Osteocyte (in vitro differentiated cells): ENCODE results near the gene TRIO. TPM values are rescaled to one million over a fixed set of nuclear protein-coding genes. Genes with fewer than 3 reads are reported as not detected.

Experiments used
- DNase-seq: peaks from one replicate; pipeline ENCODE4 v3.0.0; 2021; ENCODE audit warnings: mixed read lengths; ENCODE audit not compliant: unreplicated experiment; ENCODE audit errors: extremely low spot score
- H3K27ac Mint-ChIP-seq: one replicate; pipeline ENCODE4 v1.8.0; 2021; ENCODE audit warnings: mild to moderate bottlenecking, mixed read lengths; ENCODE audit not compliant: unreplicated experiment
- H3K27me3 Mint-ChIP-seq: one replicate; pipeline ENCODE4 v1.8.0; 2021; ENCODE audit warnings: mixed read lengths; ENCODE audit not compliant: unreplicated experiment
- H3K36me3 Mint-ChIP-seq: one replicate; pipeline ENCODE4 v1.8.0; 2021; ENCODE audit warnings: mixed read lengths; ENCODE audit not compliant: unreplicated experiment
- H3K4me1 Mint-ChIP-seq: one replicate; pipeline ENCODE4 v1.8.0; 2021; ENCODE audit warnings: mixed read lengths; ENCODE audit not compliant: unreplicated experiment
- H3K4me3 Mint-ChIP-seq: one replicate; pipeline ENCODE4 v1.8.0; 2021; ENCODE audit warnings: mild to moderate bottlenecking, moderate library complexity, mixed read lengths; ENCODE audit not compliant: unreplicated experiment
- H3K9me3 Mint-ChIP-seq: one replicate; pipeline ENCODE4 v1.8.0; 2021; ENCODE audit warnings: mixed read lengths; ENCODE audit not compliant: unreplicated experiment
- total RNA-seq: library from RNA; stranded (reverse); gene quantifications from 2 replicates; pipeline ENCODE4 v1.2.1, GENCODE V29; 2021
- TF ChIP-seq, protein P1 (sequence below): fragments of 200-600 bp; sonication (generic); IDR thresholded peaks from 2 replicates; pipeline ENCODE4 v1.5.0; 2021; ENCODE audit warnings: antibody characterized with exemption, mild to moderate bottlenecking, moderate library complexity

Gene TRIO
- total RNA-seq, 1 donor from 2014 or later = 336 TPM

GRCh38 chr5:14503681-14504331 lies 360.7 kb downstream of the TRIO start:
- H3K9me3 Mint-ChIP-seq = no peaks in the 10 kb centered on the region
- TF ChIP-seq, protein P1, sequence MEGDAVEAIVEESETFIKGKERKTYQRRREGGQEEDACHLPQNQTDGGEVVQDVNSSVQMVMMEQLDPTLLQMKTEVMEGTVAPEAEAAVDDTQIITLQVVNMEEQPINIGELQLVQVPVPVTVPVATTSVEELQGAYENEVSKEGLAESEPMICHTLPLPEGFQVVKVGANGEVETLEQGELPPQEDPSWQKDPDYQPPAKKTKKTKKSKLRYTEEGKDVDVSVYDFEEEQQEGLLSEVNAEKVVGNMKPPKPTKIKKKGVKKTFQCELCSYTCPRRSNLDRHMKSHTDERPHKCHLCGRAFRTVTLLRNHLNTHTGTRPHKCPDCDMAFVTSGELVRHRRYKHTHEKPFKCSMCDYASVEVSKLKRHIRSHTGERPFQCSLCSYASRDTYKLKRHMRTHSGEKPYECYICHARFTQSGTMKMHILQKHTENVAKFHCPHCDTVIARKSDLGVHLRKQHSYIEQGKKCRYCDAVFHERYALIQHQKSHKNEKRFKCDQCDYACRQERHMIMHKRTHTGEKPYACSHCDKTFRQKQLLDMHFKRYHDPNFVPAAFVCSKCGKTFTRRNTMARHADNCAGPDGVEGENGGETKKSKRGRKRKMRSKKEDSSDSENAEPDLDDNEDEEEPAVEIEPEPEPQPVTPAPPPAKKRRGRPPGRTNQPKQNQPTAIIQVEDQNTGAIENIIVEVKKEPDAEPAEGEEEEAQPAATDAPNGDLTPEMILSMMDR = no peak
- no peak overlapping the region for H3K27ac Mint-ChIP-seq
- peaks cover 48% of the 10 kb centered on the region for H3K36me3 Mint-ChIP-seq
- no peak for DNase-seq
- H3K27me3 Mint-ChIP-seq = no peaks in the 10 kb centered on the region
- no peaks in the 10 kb centered on the region for H3K4me1 Mint-ChIP-seq
- H3K4me3 Mint-ChIP-seq = no peak overlapping the region

DNA sequence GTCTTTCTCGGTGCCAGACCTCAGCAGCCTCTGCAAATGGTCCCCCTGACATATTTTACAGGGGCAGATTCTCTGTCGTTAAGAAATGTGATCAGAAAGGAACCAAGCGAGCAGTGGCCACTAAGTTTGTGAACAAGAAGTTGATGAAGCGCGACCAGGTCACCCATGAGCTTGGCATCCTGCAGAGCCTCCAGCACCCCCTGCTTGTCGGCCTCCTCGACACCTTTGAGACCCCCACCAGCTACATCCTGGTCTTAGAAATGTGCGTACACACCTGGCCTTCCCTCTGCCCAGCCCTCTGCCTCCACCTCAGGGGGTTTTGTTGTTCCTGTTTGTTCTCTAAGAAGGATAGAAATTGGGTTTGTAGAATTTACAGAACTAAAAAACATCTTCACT lies 361.2 kb downstream of the TRIO start:
- H3K9me3 Mint-ChIP-seq = no peaks in the 10 kb centered on the region
- H3K27ac Mint-ChIP-seq = no peak overlapping the region
- no peak for DNase-seq
- no peaks in the 10 kb centered on the region for H3K27me3 Mint-ChIP-seq
- H3K36me3 Mint-ChIP-seq = peaks cover 43% of the 10 kb centered on the region
- TF ChIP-seq, protein P1 = no peak
- H3K4me1 Mint-ChIP-seq = no peaks in the 10 kb centered on the region
- no peak overlapping the region for H3K4me3 Mint-ChIP-seq

DNA sequence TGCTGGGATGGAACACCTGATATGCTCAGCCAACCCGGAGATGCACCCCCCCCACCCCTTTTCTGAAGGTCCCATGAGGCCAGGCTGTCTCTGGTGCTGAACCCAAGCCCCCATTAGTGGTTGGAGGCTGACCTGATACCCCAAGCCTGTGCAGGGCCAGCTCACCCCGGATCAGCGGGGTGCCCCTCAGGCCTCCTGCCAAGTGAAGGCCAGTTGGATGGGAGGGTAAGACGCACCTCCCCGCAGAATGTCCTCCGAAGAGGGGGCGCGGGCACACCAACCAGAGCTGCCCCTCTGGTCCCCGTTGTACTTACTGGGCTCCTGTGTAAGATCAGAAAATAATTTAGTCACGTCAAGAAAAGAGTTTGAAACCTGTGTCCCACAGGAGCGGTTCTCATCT lies 361.7 kb downstream of the TRIO start:
- Mint-ChIP-seq H3K4me3 (no peak overlapping the region), H3K9me3 (no peaks in the 10 kb centered on the region), H3K4me1 (no peaks in the 10 kb centered on the region), H3K27me3 (no peaks in the 10 kb centered on the region), H3K36me3 (peaks cover 42% of the 10 kb centered on the region), H3K27ac (peak overlapping the region; percentile 50)
- TF ChIP-seq, protein P1 = no peak
- DNase-seq = no peak

DNA sequence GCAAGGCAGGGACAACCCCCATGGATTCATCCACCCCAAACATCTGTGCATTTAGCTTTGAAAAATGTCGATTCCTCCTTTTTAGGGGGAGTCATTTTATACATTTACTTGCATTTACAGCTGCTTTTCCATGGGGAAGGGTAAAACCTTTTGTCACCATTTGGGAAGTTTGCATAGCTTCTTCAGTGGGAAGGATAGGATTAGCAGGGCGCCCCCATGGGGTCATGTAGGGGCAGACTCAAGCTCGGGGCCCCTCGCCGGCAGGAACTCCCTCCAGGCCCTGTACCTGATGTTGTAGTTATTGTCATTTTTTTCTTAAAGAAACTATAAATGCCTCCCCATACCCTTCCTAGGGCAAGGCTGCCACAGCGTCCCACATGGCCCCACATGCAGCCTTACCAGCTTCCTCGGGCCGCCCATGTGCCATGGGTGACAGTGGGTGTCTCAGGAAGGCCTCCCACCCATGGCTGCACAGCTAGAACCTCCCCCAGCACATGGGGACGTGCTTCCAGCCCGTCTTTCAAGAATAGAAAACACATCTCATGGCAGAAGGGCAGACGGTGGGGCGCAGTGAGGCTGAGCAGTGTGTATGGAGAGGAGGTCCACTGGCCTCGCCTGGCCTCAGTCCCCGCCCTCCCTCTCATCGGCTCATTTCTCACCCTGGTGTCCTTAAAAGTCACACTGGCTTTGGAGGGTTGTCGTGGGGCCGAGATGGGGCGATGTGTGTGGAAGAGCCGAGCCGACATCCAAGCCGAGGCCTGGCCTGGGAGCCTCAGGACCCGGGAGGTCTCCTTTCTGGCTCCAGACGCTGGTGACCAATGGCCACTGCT lies 362.4 kb downstream of the TRIO start:
- TF ChIP-seq, protein P1 = no peak
- H3K4me1 Mint-ChIP-seq = no peaks in the 10 kb centered on the region
- no peaks in the 10 kb centered on the region for H3K9me3 Mint-ChIP-seq
- H3K27me3 Mint-ChIP-seq = no peaks in the 10 kb centered on the region
- no peak overlapping the region for H3K4me3 Mint-ChIP-seq
- no peak for DNase-seq
- no peak overlapping the region for H3K27ac Mint-ChIP-seq
- H3K36me3 Mint-ChIP-seq = peaks cover 46% of the 10 kb centered on the region

DNA sequence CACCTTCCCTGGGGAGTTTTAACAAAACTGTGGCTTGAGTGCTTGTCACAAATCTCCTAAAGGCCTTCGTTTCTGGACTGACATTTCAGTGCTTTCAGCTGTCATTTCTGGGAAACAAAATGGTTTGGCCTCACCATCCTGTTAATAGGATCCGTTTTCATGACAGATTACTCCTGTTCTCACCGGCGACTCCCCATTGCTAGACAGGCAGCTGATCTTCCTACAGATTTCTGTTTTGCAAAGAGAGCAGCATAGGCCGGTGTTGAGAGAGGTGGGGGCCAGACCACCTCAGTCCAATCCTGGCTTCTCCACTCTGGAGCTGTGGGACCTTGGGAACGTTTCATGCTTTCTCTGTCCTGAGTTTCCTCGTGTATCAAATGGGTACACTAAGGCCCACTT lies 363.0 kb downstream of the TRIO start:
- DNase-seq = no peak
- TF ChIP-seq, protein P1 = no peak
- Mint-ChIP-seq H3K27me3 (no peaks in the 10 kb centered on the region), H3K27ac (no peak overlapping the region), H3K36me3 (peaks cover 44% of the 10 kb centered on the region), H3K9me3 (no peaks in the 10 kb centered on the region), H3K4me3 (no peak overlapping the region), H3K4me1 (no peaks in the 10 kb centered on the region)
